ENCODE results near the gene EPS8L3.

DNA sequence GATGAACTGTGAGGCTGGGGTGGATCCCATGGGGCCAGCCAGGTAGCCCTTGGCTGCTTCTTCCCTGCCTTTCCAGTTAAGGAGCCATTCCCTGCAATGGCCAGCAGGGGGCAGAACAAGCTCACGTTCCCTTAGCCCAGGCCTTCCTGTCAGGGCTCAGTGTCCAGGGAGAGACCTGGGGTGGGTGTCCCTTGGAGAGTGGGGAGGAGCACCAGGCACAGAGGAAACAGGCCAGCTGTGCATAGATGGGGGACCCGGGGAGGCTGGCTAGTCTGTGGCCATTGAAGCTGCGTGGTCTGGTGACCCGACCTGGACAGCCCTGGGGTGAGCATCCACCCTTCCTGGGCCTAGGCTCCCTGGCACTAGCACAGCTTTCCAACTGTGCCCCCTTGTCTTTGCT is 13.2 kb upstream of the EPS8L3 start:
- TF ChIP-seq CTCF (IDR thresholded peaks at IDR 0.05), result peak; percentile 91
- TF ChIP-seq FOSL2 (IDR thresholded peaks at IDR 0.05; ENCODE audit: borderline replicate concordance, low read depth), result no peak
- TF ChIP-seq FOXM1 (IDR thresholded peaks at IDR 0.05; ENCODE audit: low read depth), result no peak
- TF ChIP-seq EZH2phosphoT487 (IDR thresholded peaks at IDR 0.05; ENCODE audit: borderline replicate concordance, low read depth), result no peak
- no peak for TF ChIP-seq RCOR1 (IDR thresholded peaks at IDR 0.05; ENCODE audit: low read length)
- TF ChIP-seq YY1 (IDR thresholded peaks at IDR 0.05; ENCODE audit: low read depth), result no peak
- no peak for TF ChIP-seq EP300 (IDR thresholded peaks at IDR 0.05; ENCODE audit: borderline replicate concordance in 1 of 2, low read depth in 1 of 2, low read length in 1 of 2)
- TF ChIP-seq POLR2AphosphoS5 (IDR thresholded peaks at IDR 0.05; ENCODE audit: low read depth, low read length), result no peak
- TF ChIP-seq, protein P1, sequence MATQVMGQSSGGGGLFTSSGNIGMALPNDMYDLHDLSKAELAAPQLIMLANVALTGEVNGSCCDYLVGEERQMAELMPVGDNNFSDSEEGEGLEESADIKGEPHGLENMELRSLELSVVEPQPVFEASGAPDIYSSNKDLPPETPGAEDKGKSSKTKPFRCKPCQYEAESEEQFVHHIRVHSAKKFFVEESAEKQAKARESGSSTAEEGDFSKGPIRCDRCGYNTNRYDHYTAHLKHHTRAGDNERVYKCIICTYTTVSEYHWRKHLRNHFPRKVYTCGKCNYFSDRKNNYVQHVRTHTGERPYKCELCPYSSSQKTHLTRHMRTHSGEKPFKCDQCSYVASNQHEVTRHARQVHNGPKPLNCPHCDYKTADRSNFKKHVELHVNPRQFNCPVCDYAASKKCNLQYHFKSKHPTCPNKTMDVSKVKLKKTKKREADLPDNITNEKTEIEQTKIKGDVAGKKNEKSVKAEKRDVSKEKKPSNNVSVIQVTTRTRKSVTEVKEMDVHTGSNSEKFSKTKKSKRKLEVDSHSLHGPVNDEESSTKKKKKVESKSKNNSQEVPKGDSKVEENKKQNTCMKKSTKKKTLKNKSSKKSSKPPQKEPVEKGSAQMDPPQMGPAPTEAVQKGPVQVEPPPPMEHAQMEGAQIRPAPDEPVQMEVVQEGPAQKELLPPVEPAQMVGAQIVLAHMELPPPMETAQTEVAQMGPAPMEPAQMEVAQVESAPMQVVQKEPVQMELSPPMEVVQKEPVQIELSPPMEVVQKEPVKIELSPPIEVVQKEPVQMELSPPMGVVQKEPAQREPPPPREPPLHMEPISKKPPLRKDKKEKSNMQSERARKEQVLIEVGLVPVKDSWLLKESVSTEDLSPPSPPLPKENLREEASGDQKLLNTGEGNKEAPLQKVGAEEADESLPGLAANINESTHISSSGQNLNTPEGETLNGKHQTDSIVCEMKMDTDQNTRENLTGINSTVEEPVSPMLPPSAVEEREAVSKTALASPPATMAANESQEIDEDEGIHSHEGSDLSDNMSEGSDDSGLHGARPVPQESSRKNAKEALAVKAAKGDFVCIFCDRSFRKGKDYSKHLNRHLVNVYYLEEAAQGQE (IDR thresholded peaks at IDR 0.05; ENCODE audit: low read depth, low read length), result no peak
